KBM-7 (cell line): ENCODE results near the gene PSMD14.

ENCODE experiments used
- DNase-seq: peaks from one replicate; pipeline ENCODE4 v3.0.0-alpha.2; 2015
- in situ Hi-C: fragments of 300-500 bp; cut with MboI; formaldehyde crosslinking; loops from 2 replicates; pipeline ENCODE4 v1.14.3; 2020; ENCODE audit warnings: low sequenced_read_pairs, low pct_unique_long_range_greater_than_20kb, mixed read lengths

The PSMD14 gene

DNA sequence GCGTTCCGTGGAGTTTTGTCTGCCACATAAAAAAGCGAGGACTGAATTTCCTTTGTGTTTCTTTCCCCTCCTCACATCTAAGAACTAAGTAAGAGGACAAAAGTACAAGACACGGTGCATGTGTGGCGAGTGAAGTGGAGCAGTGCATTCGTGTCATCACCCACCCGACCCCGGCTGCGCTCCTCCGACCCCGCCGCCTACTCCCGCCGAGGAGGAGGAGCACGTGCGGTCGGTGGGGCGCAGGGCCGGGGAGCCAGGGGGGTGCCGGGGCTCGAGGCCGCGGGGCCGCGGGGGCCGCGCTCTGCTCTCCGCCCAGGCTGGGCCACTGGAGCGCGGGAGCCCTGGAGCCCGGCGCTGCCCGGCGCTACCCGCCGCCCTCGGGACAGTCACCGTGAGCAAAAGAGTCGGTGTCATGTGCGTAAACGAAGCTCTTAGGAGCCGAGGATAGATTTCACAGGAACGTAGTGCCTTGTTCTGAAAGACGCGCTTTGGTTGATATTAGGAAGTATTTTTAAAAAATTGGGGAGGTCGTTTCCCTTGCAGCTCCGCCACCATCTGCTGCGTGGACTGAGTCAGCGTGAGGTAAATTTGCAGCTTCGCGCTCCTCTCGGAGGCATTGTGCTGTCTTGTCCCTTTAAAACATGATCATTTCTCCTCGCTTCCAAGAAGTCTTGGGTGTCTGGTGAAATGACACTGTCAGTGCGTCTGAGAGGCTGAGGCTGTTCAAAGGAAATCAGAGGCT lies 118.9 kb downstream of the PSMD14 start:
- in situ Hi-C loops: no loop called here
- DNase-seq: no peak

DNA sequence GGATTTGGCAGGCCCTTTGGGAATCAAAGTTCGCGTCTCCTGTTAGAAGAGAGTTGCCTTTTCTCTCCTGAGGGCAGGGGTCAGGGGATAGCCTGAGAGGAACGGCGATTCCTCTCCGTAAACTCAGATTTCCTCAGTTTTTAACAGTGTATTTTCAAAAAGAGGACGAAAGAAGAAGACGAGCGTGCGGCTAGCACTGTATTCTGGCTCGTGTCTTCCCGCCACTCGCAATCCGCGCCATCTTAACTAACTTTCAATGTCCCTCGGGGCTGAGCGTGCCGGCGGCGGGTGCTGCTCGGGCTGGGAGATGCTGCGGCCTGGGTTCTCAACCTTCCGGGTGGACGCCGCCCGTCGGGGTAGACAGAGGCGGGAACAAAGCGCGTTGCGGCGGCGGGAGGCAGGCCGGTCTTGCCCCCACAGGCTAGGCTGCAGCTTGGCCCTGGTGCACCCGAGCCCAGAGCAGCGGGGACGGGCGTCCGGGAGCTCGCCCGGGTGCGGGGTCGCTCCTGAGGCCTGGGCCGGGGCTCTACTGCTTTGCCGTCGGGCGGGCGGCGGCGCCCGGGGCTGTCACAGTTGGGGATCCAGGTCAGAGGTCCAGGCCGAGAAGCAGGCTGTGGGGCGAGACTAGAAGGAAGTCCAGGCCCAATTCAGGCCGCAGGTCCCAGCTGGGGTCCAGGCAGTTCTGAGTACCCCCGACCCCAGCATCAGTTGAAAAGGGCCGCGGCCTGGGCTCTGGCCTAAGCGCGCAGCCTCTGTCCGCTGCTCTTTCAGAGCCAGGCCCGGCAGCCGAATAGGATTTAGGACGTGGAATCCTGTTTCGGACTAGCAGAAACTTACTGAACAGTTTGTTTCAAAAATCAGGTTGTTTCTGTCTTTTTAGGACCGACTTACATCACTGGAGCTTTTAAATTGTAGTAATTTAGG lies 119.7 kb downstream of the PSMD14 start:
- in situ Hi-C loops: no loop called here
- DNase-seq: no peak

GRCh38 chr2:161430386-161430785 lies 122.2 kb downstream of the PSMD14 start:
- in situ Hi-C loops: no loop called here

DNA sequence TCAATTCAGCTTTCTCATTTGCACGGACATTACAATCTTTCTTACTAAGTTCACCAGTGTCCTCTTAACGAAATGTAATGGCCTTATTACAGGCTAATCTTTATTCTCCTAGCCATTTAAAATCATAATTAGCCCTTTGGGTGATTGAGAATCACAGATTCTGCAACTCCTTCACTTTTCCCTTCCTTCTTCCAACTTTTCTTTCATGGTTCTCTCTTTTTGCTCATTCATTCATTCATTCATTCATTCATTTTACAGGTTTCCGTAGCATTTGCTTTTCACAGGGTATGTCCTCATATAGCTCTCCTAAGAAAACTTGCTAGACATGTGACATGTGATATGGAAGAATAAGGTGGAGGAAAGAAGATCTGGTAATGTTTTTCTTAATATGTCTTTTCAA lies 123.9 kb downstream of the PSMD14 start:
- no peak for DNase-seq
- in situ Hi-C loops: no loop called here

More at GRCh38 chr2:161430386-161430785, 122.2 kb downstream of the PSMD14 start:
- no peak for DNase-seq

GRCh38 chr2:161434118-161434517 lies 125.9 kb downstream of the PSMD14 start:
- in situ Hi-C loops: no loop called here
- peak; percentile 77 for DNase-seq

GRCh38 chr2:161436411-161436810 lies 128.2 kb downstream of the PSMD14 start:
- in situ Hi-C loops: no loop called here

DNA sequence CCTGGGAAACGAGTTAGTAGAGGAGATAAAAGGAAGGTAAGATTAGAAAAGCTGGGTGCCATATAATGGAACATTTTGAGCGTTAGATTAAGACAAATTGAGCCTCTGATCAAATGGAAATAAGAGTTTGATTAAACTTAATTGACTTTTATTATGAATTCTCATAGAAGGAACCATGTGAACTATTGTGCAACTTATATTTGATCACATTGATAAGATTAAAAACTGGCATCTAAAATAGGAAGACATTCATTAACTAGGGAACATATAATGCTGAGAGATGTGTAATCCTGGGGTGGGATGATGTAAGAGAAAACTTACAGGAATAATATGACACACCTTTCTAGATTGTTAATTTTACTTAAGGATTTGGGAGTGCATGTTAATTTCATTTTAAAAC lies 130.4 kb downstream of the PSMD14 start:
- no peak for DNase-seq
- in situ Hi-C loops: no loop called here

More at GRCh38 chr2:161436411-161436810, 128.2 kb downstream of the PSMD14 start:
- no peak for DNase-seq

- in situ Hi-C loops: no loop called here
- DNase-seq: no peak
Measured at GRCh38 chr2:161445097-161445496, 136.9 kb downstream of the PSMD14 start.

DNA sequence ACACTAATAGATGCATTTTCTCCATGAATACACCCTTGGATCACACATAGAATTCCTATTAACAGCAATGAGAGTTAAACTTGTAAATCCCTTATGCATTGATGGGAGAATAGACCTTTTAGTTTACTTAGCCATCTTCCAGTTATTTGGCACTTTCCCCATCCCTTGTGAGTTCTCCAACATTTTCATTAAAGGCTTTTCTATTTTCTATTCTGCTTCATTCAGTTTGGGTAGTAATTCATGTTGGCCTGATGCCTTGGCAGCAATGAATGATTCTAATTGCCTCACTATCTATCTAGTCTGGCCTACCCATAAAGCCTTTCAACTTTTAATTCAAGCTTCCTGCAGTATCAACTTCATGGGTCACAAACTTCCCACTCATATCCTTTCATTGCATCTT lies 140.2 kb downstream of the PSMD14 start:
- no peak for DNase-seq
- in situ Hi-C loops: no loop called here
